Erythroblast (primary cell): ENCODE data around the gene MAGI1.

ENCODE experiments used
- DNase-seq, 2 experiments: peaks; one replicate each; lab custom pipeline; 2025; lab: John Stamatoyannopoulos, UW
- GATA1 ChIP-seq: IDR thresholded peaks from 2 replicates; pipeline ENCODE4 v1.6.1; 2011; ENCODE audit warnings: low read depth, mild to moderate bottlenecking, control low read depth, low read length, moderate library complexity
- POLR2A ChIP-seq: IDR thresholded peaks from 2 replicates; pipeline ENCODE4 v1.6.1; 2011; ENCODE audit warnings: mild to moderate bottlenecking, low read length

The MAGI1 gene

DNA sequence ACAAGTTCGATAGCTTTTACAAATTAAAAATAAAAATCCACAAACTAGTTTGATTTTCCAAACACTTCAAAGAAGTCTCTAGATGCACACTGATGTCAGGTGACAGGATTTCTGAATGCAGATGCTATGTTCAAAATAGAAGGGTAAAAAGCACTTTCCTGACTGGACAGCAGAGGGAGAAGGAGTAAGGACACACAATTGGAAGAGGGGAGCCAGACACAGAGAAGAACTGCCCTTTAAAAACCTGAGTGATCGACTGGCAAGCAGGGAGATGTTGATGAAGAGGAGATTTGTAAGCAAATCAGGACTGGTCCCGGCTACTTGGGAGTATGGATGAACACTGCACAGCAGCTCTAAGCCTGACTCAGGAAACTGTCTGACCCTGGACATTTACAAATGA, 612.8 kb downstream of the MAGI1 start:
- TF ChIP-seq GATA1 (no peak), POLR2A (no peak)
- DNase-seq: no peak

DNA sequence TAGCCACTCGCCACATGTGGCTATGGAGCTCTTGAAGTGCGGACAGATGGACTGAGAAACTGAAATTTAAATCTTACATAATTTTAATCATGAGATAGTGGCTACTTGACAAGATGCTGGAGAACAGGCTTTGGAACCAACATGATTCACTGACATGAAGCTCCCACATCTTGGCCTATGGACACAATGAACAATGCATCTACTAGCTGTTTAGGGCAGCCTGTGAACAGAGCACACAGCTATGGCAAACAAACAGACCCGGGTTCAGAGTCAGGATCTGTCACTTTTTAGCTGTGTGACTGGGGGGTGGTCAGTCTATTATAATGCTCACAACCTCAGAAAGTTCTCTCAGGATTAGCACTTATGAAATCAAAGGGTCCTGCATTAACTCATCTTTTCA, 616.6 kb downstream of the MAGI1 start:
- TF ChIP-seq GATA1 (no peak), POLR2A (no peak)

DNA sequence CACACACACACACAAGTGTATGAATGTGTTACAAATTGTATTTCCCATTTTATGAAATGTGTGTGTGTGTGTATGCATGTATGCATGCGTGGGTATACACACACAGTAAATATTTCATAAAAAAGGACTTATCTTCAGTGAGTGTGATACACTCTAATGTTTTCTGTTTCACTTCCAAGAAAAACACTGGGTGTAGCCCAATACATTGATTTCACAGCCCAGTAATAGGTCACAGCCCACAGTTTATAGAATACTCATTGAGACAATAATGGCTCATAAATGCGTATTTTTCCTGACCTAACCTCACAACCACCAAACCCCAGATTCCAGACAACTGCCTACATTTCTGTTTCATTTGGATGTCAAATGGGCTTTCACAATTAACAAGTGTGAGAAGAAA, 619.5 kb downstream of the MAGI1 start:
- no peak for DNase-seq
- no peak for TF ChIP-seq POLR2A
- TF ChIP-seq GATA1: no peak

More for the DNA sequence above, 616.6 kb downstream of the MAGI1 start:
- no peak for DNase-seq

DNA sequence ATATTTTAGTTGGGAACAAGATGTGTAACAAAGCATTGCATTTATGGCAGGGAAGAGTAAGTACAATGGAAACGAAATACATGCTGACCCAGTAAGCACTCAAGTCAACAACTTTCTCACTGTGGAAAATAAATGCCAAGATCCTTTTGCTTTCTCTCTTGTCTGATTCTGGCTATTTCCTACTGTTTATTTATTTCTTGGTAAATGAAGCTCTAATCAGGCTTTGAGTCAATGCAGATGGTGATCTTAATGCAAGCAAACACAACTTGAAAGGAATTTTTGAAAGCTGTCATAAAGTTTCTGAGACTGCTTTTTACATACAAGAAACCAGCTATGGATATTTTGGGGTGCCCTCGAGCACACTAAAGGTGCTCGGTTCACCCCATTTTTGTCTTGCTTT, 624.8 kb downstream of the MAGI1 start:
- DNase-seq: no peak
- TF ChIP-seq GATA1 (no peak), POLR2A (no peak)

DNA sequence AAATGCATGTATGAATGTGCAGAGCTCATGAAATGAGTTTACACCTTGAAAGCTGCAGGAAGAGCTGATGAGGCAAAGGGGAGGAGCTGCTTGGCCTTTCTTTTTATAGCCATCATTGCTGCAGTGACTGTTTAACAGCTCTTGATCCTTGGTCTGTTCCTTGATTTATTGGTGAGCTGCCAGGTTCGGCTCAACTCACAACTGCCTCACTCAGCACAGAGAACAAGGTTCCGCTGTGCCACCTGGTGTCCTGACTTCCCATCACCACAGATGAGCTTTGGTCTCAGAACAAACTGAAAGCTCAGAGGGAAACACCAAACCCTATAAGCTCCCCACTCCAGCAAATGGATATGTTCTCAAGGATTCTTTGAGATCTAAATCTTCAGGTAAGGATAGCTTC, 626.1 kb downstream of the MAGI1 start:
- TF ChIP-seq POLR2A (no peak), GATA1 (no peak)
- no peak for DNase-seq

DNA sequence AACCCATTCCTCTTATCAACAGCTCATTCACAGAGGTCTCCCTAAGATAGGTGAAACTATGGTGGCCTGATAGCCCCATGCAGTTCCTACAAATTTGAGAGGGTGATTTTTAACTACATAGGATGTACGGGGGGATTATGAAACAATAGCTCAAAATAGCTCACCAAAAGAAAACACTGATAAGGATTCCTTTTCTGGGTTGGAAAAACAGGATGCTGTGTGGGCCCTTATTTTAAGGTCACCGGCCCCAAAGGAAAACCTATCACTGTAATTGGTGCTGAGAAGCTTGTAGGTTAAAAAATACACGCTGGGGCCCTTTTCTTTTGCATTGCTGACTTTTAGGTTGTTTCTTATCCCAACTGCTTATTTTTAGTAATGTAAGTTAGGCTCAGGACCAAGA, 627.4 kb downstream of the MAGI1 start:
- TF ChIP-seq GATA1: no peak
- no peak for TF ChIP-seq POLR2A
- no peak for DNase-seq

DNA sequence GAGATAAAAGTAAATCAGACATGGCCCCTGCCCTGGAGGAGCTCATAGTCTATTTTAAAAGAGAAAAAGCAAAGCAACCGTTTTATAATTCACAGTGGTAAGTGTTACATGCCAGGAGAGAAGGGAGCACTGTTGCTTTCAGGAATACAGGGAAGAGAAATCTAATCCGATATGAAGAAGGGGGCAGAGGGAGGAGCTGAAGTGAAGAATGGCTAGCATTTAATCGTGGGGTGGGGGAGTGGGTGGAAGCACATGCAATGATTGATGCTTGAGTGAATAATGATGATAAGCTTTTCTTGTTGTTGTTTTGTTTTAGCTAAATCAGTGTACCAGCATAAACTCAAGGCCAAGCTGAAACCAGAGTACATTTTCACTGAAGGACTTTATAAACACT, 629.5 kb downstream of the MAGI1 start:
- TF ChIP-seq GATA1 (no peak), POLR2A (no peak)
- no peak for DNase-seq

DNA sequence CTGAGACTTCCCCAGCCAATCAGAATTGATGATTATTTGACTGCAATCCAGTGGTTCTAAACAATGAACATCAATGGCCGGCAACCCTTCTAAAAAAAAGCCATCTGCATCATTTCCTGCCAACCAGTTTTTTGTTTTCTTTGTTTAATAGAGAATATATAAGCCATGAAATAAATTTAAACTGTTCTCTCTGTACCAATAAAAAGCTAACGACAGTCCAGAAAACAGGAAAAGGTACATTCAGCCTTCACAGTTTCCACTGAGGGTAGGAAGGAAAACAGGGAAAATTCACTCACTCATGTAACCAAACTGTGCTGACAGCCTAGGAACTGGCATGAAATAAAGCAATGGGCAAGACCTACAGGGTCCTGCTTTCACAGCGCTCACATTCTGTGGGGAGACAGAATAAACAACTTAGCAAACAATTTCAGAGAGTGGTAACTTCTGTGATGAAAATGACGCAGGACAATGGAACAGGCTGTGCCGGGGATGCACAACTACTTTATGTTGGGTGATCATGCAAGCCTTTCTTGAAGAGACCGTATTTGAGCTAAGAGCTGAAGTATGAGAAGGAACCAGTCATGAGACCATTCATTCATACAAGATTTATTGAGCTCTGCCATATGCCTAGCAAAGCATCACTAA, 630.1 kb downstream of the MAGI1 start:
- no peak for TF ChIP-seq POLR2A
- TF ChIP-seq GATA1: no peak
- no peak for DNase-seq

DNA sequence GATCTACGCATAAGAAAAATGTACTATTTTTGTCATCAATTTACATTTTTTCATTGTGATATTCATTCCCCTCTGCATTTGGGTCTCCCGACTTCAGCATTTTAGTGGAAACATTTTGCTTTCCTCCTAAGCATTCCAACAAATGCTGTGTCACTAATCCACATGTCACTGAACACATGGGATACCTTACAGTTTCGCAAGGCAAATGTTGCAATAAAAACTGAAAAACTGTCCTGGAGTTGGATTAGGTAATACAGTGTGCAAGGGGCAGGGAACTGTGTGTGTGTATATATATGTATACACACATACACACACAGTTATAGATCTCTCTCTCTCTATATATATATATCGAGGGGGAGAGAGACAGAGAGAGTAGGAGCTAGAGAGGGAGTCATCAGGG, 632.2 kb downstream of the MAGI1 start:
- TF ChIP-seq GATA1: no peak
- no peak for TF ChIP-seq POLR2A
- no peak for DNase-seq

DNA sequence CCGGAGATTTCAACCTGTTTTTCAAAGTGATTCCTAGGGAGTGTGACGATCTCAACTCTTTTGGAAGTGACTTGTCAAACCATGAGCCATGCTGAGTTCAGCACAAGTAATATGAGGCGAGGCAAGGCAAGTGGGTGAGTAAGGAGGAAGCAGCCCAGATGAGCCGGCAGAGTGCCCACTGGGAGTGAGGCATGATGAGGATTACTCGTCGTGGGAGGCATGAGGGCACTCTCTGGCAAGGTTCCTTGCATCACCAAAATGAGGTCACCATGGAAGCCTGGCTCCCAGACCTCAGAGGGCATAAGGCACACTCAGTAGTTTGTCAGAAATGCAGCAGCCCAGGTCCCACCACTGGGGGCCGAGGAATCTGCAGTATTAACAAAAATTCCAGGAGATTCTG, 636.1 kb downstream of the MAGI1 start:
- TF ChIP-seq POLR2A: no peak
- TF ChIP-seq GATA1: no peak

DNA sequence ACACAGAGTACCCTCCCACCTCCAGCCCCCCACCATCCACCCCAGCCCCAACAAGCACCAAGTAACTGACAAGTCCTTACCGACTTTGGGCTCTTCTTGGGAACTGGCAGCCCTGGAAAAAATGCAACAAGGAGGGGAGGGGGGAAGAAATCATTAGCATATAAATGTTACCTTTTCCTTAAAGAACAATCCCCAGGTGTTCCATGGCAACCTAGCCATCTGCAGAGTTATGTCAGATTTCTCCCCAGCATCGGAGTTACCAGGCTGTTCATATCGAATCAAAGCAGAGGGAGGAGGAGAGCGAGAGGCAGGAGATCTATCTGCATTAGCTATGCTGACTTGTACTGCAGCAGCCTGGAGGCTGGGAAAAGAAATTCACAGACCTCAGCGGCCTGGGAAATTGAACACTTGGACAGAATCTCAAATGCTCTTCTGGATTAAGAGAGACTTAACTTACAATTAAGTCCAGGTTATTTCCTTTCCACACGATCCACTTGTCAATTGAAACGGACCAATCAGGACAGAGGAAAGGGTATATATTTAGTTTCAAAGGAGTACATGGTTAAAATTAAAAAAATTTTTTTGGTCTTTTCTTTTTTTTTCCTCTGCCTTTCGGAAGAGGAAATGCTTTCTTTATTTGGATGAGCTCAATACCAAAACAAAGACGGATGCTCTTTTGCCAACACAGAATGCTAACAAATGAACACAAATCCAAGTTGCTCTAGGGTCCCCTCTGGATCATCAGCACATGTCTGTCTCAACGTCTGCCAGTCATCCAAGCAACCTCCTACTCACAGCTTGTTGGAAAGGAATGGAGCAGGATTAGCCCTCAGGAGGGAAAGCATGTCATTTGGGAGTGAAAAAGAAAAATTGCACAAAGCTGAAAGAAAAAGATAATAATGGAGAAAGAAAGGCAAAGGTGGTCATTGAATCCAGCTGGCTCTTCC, 637.1 kb downstream of the MAGI1 start:
- no peak for DNase-seq
- TF ChIP-seq GATA1 (no peak), POLR2A (no peak)

More for the DNA sequence above, 636.1 kb downstream of the MAGI1 start:
- no peak for DNase-seq

DNA sequence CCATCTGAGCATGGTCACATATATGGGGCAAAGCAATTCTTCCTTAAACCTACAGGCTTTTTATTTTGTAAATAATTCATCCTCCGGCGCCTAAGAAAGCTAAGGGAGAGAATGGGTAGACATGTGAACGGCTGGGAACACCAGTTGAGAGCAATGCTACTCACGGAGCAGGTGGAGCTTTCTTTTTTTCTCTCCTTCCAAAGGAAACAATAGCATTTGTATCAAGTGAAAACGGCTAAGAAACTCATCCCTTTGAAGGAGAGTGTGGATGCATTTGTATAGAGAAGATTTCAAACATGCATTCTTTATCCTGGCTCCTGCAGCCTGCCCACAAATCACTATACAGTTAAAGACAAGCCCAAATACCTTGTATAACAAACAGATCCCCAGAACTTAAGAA, 637.8 kb downstream of the MAGI1 start:
- DNase-seq: no peak
- no peak for TF ChIP-seq POLR2A
- no peak for TF ChIP-seq GATA1

DNA sequence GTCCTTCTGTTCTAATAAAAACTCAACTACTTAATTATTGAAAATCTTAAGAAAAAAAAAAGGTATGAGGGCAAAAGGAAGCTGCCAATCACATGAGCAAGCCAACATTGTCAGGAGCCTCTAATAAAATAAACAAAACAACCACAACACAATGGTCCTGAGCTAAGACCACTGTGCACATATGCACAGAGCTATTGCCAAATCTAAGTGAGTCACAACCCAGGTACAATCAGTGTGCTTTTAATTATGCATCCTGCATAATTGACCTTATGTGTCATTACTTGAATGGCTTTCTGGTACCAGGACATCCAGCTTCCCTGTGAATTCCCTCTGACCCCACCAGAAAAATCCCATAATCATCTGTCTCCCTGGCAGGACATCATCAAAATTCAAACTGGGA, 639.8 kb downstream of the MAGI1 start:
- DNase-seq: no peak
- TF ChIP-seq GATA1 (no peak), POLR2A (no peak)

DNA sequence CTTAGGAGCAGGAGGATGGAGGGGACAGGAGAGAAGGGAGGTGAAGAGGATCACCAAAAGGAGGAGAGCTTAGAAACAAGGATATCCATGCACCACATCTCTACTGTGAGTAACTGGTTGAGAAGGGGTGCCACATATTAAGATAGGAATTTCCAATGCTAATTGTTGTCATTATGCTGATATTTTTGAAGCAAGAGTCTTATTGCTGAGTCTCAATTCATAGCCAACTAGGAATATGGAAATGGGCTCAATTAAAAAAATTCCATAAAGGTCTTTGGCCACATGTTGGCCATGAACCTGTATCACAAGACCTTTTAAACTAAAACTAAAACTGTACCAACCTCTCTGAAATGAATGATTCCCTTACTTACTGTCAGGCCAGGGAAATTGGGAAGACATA, 642.6 kb downstream of the MAGI1 start:
- no peak for DNase-seq
- TF ChIP-seq GATA1: no peak
- no peak for TF ChIP-seq POLR2A

DNA sequence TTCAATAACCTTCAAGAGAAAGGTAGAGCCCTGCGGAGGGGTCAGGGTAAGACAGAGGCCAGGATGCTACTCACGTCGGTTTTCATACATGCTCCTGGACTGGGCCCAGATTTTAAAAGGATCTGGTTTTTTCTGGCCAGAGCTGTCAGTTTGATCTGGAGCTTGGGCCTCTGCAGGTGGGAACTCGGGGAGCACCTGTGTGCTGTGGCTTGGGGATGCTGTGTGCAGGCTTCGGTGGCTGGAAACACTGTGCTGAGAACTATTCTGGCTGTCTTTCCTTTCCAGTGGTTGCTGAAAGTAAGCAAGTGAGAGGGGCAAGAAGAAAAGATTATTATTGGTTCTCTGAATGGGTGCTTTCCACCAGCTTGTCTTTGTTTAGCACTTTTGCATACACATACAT, 647.6 kb downstream of the MAGI1 start:
- DNase-seq: no peak
- TF ChIP-seq GATA1: no peak
- no peak for TF ChIP-seq POLR2A
